ENCODE data around the gene XIST.
"Not testable (repeated sequence)": the region's sequence is repeated elsewhere in the genome, so short reads cannot be mapped to it uniquely, and the experiment has no call there.

The XIST gene

GRCh38 chrX:73852467-73852866 is at the start of gene XIST:
Gene XIST (minus strand): TSS chrX:73852714.
- DNase-seq = peak; percentile 91

- DNase-seq = not testable (repeated sequence)
These were observed 45.8 kb upstream of the XIST start for GRCh38 chrX:73898315-73898714.

GRCh38 chrX:73892515-73893090 is 40.1 kb upstream of the XIST start:
- DNase-seq = not testable (repeated sequence)

- DNase-seq = not testable (repeated sequence)
These were observed 29.7 kb upstream of the XIST start for GRCh38 chrX:73882260-73882659.

- DNase-seq = no peak
These were observed 25.2 kb upstream of the XIST start for GRCh38 chrX:73877687-73878086.

GRCh38 chrX:73876911-73877310 is 24.4 kb upstream of the XIST start:
- no peak for DNase-seq

- no peak for DNase-seq
These were observed 16.4 kb upstream of the XIST start for GRCh38 chrX:73868916-73869315.

- DNase-seq = no peak
These were observed 14.6 kb upstream of the XIST start for GRCh38 chrX:73867144-73867543.

- no peak for DNase-seq
These were observed 11.3 kb upstream of the XIST start for GRCh38 chrX:73863852-73864251.

- no peak for DNase-seq
These were observed 10.8 kb upstream of the XIST start for GRCh38 chrX:73863268-73863667.

- DNase-seq = no peak
These were observed 7.1 kb upstream of the XIST start for GRCh38 chrX:73859622-73860021.

- DNase-seq = peak; percentile 87
These were observed 3.0 kb upstream of the XIST start for GRCh38 chrX:73855546-73855945.

GRCh38 chrX:73852022-73852421 is 492 bp downstream of the XIST start:
- DNase-seq = no peak

- DNase-seq = peak; percentile 96
These were observed 1.2 kb downstream of the XIST start for GRCh38 chrX:73851014-73852009.

GRCh38 chrX:73850124-73851013 is 2.1 kb downstream of the XIST start:
- DNase-seq = peak; percentile 40

- DNase-seq = no peak
These were observed 3.4 kb downstream of the XIST start for GRCh38 chrX:73849073-73849472.

GRCh38 chrX:73847991-73848390 is 4.5 kb downstream of the XIST start:
- no peak for DNase-seq

GRCh38 chrX:73847100-73847499 is 5.4 kb downstream of the XIST start:
- DNase-seq = no peak

GRCh38 chrX:73842541-73843234 is 9.8 kb downstream of the XIST start:
- DNase-seq = no peak

GRCh38 chrX:73841337-73841736 is 11.2 kb downstream of the XIST start:
- no peak for DNase-seq

- DNase-seq = no peak
These were observed 12.2 kb downstream of the XIST start for GRCh38 chrX:73840120-73840924.

- DNase-seq = no peak
These were observed 13.4 kb downstream of the XIST start for GRCh38 chrX:73839152-73839551.
